Thyroid gland (tissue), 4 donors: ENCODE measurements around the gene CLIC3. TPM values are rescaled to one million over a fixed set of nuclear protein-coding genes. Genes with fewer than 3 reads are reported as not detected.

Source experiments
- DNase-seq, 2 donors: peaks; one replicate each; pipeline ENCODE4 v3.0.0-alpha.2; 2019
- H3K27ac ChIP-seq, 3 donors: fragments of 200-600 bp; sonication (generic); 1 replicate in 2 of 3; 2 replicates in 1 of 3; pipeline ENCODE4 v1.5.1; 2016 to 2019; ENCODE audit warnings: mild to moderate bottlenecking in 1 of 3, moderate library complexity in 1 of 3
- H3K27me3 ChIP-seq: fragments of 200-600 bp; sonication (generic); one replicate; pipeline ENCODE4 v1.5.1; 2019
- H3K36me3 ChIP-seq, 2 donors: fragments of 200-600 bp; sonication (generic); one replicate each; pipeline ENCODE4 v1.5.1; 2016 to 2019
- H3K4me1 ChIP-seq, 2 donors: fragments of 200-600 bp; sonication (generic); one replicate each; pipeline ENCODE4 v1.5.1; 2017 to 2019
- H3K4me3 ChIP-seq, 3 donors: fragments of 200-600 bp; sonication (generic); replicated peaks in 1 of 3; 1 replicate in 2 of 3; 2 replicates in 1 of 3; pipeline ENCODE4 v1.5.1; 2016; ENCODE audit warnings: mild to moderate bottlenecking in 1 of 3
- H3K9me3 ChIP-seq: fragments of 200-600 bp; sonication (generic); one replicate; pipeline ENCODE4 v1.5.1; 2017
- POLR2A ChIP-seq, 2 donors: fragments of 450-650 bp; IDR thresholded peaks; one replicate each; pipeline ENCODE4 v1.6.1; 2017; ENCODE audit warnings: antibody characterized with exemption in 2 of 2, mild to moderate bottlenecking in 2 of 2, moderate library complexity in 1 of 2
- WGBS, 2 donors: methylation state at CpG; one replicate each; pipeline ENCODE4 v1.1.5; 2017; 5-methylcytosine and 5-hydroxymethylcytosine counted together
- intact Hi-C: fragments of 100-400 bp; cut with DNase I; formaldehyde crosslinking; loops from one replicate; pipeline ENCODE4 v1.15.1; 2023
- total RNA-seq, 4 donors: library from RNA; depleted of rRNA; stranded (reverse); fragments of >200 nt; gene quantifications; one replicate each; pipeline ENCODE4 v1.2.3, GENCODE V29; 2016
- TF ChIP-seq, protein P1 (sequence below), 6 experiments: fragments of 200-600 bp in 3 of 6; fragments of 450-650 bp in 3 of 6; sonication (generic) in 3 of 6; IDR thresholded peaks; one replicate each; pipeline ENCODE4 v1.5.1; 2016 to 2019; ENCODE audit warnings: antibody characterized with exemption in 6 of 6, mild to moderate bottlenecking in 2 of 6, inconsistent platforms in 1 of 6, moderate library complexity in 1 of 6

CLIC3 gene
- total RNA-seq, 4 donors from 2014 or later: 97.7 to 301 (median 268) TPM

GRCh38 chr9:136995362-136995761, 1.0 kb downstream of the CLIC3 start:
- TF ChIP-seq, protein P1, sequence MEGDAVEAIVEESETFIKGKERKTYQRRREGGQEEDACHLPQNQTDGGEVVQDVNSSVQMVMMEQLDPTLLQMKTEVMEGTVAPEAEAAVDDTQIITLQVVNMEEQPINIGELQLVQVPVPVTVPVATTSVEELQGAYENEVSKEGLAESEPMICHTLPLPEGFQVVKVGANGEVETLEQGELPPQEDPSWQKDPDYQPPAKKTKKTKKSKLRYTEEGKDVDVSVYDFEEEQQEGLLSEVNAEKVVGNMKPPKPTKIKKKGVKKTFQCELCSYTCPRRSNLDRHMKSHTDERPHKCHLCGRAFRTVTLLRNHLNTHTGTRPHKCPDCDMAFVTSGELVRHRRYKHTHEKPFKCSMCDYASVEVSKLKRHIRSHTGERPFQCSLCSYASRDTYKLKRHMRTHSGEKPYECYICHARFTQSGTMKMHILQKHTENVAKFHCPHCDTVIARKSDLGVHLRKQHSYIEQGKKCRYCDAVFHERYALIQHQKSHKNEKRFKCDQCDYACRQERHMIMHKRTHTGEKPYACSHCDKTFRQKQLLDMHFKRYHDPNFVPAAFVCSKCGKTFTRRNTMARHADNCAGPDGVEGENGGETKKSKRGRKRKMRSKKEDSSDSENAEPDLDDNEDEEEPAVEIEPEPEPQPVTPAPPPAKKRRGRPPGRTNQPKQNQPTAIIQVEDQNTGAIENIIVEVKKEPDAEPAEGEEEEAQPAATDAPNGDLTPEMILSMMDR (IDR thresholded peaks at IDR 0.05): no peak
- no peak for TF ChIP-seq POLR2A (IDR thresholded peaks at IDR 0.05)
- intact Hi-C loops: loop anchor here (5.0 kb wide), 1 partner anchor 43 kb away; the partner anchor contains the start of gene LCN12
- 0 to 3% methylated on average over 11 to 14 of the region's 30 CpGs for WGBS, 2 donors
- Histone ChIP-seq H3K27ac (peak overlapping the region in 2 of 3 donors; percentile 29 to 78), H3K36me3 (no peaks in the 10 kb centered on the region), H3K4me1 (peaks cover 46 to 72% of the 10 kb centered on the region in 2 donors), H3K27me3 (no peaks in the 10 kb centered on the region), H3K9me3 (no peaks in the 10 kb centered on the region), H3K4me3 (peak overlapping the region in 2 of 3 donors; percentile 14 to 24)
- peak in 1 of 2 donors; percentile 59 for DNase-seq

DNA sequence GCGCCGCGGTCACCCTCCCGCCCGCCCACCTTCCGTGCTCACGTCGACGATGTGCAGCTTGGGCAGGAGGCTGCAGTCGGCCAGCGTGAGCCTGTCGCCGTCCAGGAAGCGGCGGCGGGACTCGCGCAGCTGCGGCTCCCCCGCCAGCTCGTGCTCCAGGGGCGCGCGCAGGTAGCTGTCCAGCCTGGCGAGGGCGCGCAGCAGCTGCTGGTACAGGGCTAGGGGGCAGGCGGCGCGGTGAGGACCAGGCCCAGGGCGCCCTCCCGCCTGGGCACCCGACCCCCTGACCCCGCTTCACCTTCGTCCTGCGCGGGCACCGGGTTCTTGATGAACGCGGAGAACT, 1.5 kb downstream of the CLIC3 start:
- no peak for TF ChIP-seq POLR2A (IDR thresholded peaks at IDR 0.05)
- TF ChIP-seq, protein P1 (IDR thresholded peaks at IDR 0.05): no peak
- intact Hi-C loops: loop anchor here (5.0 kb wide), 1 partner anchor 43 kb away; the partner anchor contains the start of gene LCN12
- Histone ChIP-seq H3K27ac (peak overlapping the region in 2 of 3 donors; percentile 29 to 78), H3K27me3 (no peaks in the 10 kb centered on the region), H3K4me1 (peaks cover 46 to 72% of the 10 kb centered on the region in 2 donors), H3K4me3 (peak overlapping the region in 1 of 3 donors; percentile 24), H3K9me3 (no peaks in the 10 kb centered on the region), H3K36me3 (no peaks in the 10 kb centered on the region)
- peak in 1 of 2 donors; percentile 44 for DNase-seq
- WGBS, 2 donors: no CpG with 5 or more reads among the region's 40 CpGs

- H3K36me3 ChIP-seq: no peaks in the 10 kb centered on the region
- DNase-seq: no peak
- no peaks in the 10 kb centered on the region for H3K27me3 ChIP-seq
- intact Hi-C loops: no loop called here
- TF ChIP-seq, protein P1 (IDR thresholded peaks at IDR 0.05): no peak
- TF ChIP-seq POLR2A (IDR thresholded peaks at IDR 0.05): no peak
- peak overlapping the region in 1 of 3 donors; percentile 78 for H3K27ac ChIP-seq
- peak overlapping the region in 1 of 3 donors; percentile 24 for H3K4me3 ChIP-seq
- WGBS, 2 donors: 65 to 71% methylated on average over 16 to 19 of the region's 54 CpGs
- H3K4me1 ChIP-seq: peaks cover 46 to 69% of the 10 kb centered on the region in 2 donors
- no peaks in the 10 kb centered on the region for H3K9me3 ChIP-seq
These were observed 2.0 kb downstream of the CLIC3 start for GRCh38 chr9:136994180-136994887.

- WGBS, 2 donors: no CpG with 5 or more reads among the region's 18 CpGs
- Histone ChIP-seq H3K4me3 (peak overlapping the region in 2 of 3 donors; percentile 46 to 75), H3K36me3 (no peaks in the 10 kb centered on the region), H3K4me1 (peaks cover 46 to 62% of the 10 kb centered on the region in 2 donors), H3K27me3 (no peaks in the 10 kb centered on the region), H3K9me3 (no peaks in the 10 kb centered on the region), H3K27ac (peak overlapping the region in 2 of 3 donors; percentile 35 to 78)
- TF ChIP-seq, protein P1 (IDR thresholded peaks at IDR 0.05): no peak
- TF ChIP-seq POLR2A (IDR thresholded peaks at IDR 0.05): no peak
- intact Hi-C loops: no loop called here
- DNase-seq: no peak
These were observed 3.5 kb downstream of the CLIC3 start for GRCh38 chr9:136992819-136993369.
